Stimulated activated CD4-positive, alpha-beta T cell treated with anti-CD3 and anti-CD28 coated beads, Interleukin-12 subunit alpha, Interleukin-12 subunit beta, amount 100 ng/mL, for 24 hours (primary cell): Measurements from ENCODE around the gene GDNF.
"Not testable (repeated sequence)": the region's sequence is repeated elsewhere in the genome, so short reads cannot be mapped to it uniquely, and the experiment has no call there.

Source experiments
- DNase-seq, 2 experiments: peaks; one replicate each; pipeline ENCODE4 v3.0.0-alpha.2; 2020; ENCODE audit warnings: low read depth in 2 of 2

Gene GDNF, protein sequence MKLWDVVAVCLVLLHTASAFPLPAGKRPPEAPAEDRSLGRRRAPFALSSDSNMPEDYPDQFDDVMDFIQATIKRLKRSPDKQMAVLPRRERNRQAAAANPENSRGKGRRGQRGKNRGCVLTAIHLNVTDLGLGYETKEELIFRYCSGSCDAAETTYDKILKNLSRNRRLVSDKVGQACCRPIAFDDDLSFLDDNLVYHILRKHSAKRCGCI

DNA sequence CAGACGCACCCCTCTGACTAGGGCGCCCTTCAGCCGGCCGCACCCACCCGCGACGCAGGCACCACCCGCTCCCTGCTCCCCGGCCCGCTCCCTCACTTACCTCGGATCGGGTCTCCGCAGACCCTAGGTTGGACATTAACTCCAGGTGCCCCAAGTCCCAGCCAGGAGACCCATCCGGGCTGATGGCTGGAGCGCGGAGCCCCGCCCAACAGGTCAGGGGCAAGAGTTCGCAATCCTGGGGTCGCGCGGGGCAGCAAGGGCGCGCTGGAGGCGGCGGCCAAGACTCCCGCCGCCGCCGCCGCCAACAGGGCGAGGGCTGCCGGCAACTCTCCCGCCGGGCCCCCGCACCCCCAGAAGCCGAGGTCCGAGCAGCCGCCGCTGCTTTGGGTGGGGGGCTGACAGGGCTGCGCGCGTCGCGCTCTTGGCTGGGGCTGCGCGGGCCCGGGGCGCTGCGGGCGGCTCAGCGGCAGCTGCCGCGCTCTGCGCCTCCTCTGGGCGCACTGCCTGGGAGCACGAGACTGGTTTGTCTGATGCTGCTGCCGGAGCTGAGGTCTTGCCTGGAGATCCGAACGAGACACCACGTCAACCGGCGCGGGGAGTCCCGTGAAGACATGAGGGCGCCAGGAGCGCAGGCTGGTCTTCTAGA lies at the start of gene GDNF:
TSS of gene GDNF (minus strand) at position 635 of the 646 bp plus-strand sequence. CDS start 5,245 bp downstream, outside the sequence.
- no peak for DNase-seq

DNA sequence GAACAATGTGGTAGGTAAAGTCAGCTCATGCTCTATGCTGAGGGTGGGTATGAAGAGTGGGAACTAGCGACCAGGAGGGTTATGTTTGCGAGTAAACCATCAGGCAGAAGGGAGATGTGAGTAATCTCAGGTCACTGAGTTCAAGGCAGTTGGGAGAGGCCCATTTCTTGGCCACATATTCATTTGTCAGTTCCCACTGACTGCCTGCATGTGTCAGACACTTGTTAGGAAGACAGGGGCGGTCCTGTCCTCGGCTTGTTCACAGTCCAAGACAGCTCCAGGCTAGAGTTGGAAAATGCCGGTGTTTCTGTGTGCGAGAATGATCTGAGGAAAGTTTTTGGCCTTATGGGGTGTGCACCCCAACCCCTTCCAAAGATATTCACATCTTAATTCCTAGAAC lies 48.6 kb upstream of the GDNF start:
- no peak for DNase-seq

DNA sequence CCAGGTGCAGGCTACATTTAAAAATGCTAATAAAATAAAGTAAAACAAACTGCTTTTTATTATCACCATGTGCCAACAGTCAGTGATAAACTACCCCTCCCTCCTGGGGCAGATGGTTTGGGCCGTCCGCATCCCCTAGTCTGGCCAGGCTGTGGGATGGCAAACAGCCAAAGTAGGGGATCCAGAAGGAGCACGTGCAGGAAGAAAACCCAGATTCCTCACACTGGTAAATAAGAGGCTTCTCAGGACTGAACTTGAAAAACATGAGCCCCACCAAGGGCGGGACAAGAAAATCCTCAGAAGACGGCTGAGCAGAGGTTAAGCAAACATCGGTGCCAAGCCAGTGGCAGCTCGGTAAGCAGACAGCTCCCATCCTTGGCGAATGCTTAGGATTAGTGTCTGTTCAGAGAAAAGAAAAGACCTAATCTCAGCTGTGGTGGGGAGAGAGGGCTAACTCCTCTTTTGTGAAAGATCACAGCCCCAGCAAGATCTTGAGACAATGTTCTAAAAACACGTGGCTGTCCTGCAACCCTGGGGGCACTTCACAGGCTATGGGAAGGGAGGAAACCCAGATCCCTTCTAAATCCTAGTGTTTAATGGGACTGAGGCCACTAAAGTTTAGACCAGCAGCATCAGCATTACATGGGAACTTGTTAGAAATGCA lies 46.5 kb upstream of the GDNF start:
- no peak for DNase-seq

DNA sequence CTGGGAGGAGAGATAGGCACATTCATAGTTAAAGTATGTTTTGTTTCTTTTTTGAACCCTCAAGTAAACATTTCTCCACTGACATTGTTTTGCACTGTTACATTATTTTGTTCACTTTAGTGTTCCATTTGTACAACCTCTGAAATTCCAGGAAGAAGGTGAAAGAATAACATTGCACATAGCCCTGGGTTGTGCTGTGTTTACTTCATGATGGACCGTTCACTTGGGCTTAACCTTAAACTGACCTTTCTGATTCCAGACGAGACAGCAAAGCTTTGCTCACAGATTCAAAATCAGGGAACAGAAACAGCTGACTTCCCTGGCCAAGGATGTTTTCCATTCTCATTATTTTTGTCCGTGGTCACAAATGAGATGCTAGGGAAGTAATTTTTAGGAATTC lies 42.8 kb upstream of the GDNF start:
- no peak for DNase-seq

DNA sequence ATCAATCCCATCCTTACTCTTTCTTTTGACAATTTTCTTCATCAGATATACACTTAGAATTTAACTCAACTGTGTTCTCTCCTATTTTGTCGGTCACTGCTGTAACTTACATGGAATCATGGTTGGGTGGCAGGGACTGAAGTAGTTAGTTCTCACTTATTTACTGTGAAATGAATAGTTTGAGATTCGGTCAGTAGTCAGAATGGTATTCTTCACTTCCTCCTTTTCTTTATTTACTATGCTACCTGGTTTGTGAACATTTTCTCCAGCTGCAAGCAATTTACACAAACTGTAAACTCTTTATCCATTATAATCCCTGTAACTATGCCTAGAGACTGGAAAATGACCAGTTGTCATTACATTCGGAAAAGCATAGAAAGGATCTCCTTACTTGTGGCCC lies 41.5 kb upstream of the GDNF start:
- DNase-seq: no peak

DNA sequence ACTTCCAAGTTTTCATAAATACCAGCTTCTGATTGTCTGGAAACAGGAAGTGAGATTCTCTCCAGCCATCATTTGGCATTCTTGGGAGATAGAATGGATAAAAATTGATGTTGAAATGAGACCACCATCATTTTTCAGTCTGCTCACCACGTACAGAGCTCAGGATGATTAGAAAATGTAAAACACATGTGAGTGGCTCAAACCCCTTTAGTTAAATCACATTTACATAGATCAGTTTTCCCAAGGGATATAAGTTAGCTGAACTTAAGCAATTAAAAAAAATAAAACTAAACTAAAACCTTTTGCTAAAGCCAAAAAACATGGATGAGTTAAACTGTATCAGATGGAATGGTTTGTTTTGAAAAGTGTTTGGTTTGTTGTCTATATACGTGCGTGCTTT lies 37.1 kb upstream of the GDNF start:
- DNase-seq: no peak

DNA sequence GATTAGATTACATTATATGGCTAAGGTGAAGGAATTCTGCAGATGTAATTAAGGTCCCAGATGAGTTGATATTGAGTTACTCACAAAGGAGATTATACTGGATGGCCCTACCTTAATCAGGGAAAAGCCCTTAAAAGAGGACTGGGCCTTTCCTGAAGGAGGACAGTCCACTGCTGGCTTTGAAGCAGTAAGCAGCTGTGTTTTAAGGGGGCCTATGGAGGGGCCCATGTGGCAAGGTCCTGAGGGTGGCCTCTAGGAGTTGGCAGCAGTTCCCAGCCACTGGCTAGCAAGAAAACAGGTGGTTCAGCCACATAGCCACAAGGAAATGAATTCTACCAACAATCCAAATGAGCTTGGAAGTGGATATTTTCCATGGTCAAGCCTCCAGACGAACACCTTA lies 36.4 kb upstream of the GDNF start:
- no peak for DNase-seq

DNA sequence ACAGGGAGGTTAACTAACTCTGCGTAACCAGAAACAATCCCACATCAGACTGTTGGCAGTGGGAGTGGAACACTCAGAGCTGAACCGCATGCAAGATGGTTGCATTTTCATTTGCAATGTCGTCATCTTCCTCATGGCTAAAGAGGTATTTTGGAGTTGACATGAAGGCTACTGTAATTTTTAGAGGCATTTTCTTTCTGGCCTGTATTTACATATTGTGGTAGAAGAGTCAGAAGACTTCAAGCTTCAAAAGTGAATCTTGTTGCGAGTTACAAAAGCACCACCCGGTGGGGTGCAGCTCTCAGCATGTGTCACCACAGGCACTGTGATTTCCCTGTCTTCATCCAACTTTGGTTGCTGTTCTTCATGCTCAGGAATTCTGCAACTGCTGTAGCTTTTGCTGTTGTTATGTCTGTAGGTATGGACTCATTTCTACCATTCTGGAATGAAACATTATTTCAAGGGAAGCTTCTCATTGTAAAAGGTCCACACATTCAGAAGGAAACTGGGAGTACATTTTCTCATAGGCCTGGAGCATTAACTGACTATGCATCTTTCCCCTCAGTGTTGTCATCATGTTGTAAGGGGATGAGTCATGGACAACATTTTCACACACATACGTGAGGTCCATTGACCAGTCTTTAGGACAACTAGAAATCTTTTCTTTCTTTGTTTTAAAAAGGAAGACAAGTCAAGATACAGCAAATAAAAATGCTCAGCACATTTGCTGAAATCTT lies 35.4 kb upstream of the GDNF start:
- DNase-seq: no peak

DNA sequence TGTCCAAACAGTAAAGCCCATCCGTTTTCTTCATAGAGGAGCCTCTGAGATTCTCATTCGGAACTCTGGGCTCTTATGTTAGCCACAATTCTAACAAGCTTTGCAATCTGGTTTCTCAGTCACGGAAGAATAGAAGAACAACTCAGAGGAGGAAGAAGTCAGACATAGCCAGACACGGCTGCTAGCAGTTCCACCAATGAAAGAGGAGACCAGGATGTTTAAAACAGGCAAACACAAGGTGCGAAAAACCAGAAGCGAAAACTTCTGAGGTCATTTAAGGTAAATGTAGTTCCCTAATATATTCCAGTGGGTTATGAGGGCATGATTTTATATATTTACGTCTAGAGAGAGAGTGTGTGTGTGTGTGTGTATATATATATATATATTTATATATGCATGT lies 34.1 kb upstream of the GDNF start:
- DNase-seq: no peak

DNA sequence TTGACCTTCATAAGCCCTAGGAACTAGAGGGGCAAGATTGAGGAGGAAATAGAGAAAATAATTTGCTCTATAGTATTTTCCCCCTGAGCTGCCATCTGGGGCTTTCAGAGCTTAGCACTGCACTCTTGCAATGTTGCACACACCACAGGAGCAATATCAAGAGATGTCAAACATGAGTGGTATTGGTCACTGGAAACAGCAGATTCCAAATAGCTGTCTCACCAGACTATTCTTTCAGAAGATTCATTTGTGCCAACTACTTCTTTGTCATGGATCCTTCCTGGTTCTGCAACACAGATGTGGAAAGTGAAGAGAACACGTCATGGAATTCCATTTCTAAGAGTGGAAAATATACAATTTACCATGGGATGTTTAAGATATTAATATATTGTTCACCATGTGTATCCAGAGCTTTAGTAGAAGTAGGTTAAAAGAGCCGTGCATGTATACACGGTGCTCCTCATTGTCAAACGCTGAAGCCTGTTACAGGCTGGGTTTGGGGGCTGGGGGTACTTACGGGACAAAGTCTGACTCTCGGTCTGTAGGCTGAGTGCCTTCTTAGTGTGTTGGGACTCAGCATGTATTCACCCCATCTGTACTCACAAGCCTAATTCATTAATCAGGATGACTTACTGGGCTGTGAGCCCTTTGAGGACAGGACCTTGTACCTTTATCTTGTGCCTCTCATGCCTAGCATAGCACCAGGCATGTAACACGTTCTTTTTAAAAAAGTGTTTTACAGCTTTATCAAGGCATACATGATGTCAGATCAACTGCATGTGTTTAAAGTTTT lies 31.4 kb upstream of the GDNF start:
- no peak for DNase-seq

DNA sequence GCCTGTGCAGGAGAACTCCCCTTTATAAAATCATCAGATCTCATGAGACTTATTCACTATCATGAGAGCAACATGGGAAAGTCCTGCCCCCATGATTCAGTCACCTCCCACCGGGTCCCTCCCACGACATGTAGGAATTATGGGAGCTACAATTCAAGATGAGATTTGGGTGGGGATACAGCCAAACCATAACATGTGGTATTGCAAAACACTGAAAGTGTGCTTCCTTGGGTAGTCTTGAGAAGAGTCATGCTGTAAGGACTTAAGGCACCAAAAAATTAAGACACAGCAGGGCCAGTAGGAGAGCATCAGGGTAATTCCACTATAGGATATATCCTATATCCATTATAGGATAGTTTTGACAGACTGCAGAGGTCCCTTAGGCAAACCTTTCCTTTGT lies 29.4 kb upstream of the GDNF start:
- no peak for DNase-seq

DNA sequence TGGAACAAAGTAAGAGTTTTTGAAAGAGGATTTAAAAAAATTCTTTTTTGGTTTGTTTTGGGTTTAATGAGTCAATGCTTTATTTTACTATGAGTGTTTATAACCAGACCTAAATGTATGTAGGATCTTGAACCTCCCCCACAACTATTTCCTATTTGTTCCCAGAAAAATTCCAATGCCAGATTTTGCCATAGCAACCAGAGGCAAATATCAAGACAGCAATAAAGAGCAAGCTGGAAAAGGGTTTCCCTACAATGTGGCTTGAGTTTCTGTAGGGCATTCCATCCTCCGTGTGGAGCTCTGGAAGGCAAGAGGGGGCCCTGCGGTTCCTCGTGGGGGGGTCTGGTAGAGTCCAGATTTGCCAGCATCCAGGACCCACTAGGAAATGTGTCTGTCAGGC lies 27.8 kb upstream of the GDNF start:
- DNase-seq: no peak

DNA sequence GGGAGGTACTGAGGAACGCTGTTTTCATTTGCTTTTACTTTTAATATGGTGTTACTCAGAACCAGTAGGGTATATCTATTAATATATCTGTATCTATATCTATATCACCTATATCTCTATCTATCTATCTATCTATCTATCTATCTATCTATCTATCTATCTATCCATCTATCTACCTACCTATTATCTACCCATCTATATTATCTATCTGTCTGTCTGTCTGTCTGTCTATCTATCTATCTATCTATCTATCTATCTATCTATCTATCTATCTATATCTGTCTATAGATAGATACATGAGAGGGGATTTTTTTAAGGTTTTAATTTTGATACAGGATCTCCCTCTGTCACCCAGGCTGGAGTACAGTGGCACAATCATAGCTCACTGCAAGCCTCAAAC lies 23.1 kb upstream of the GDNF start:
- DNase-seq: not testable (repeated sequence)

DNA sequence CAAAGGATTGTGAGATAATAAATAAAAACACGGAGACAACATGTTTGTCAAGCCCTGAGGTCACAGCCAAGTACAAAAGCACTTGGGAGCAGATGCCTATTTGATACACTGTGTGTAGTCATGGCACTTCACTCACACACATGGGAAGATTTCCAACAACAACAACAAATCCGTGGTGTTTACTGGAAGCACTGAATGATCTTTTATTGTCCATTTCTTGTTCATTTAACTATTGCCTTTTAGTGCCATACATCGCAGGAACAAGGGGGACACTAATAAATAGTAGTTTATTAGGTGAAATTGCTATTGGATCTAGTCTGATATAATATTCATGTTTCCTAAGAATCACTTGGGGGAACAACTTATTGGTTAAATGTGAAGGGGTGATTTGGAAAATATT lies 20.4 kb upstream of the GDNF start:
- no peak for DNase-seq

DNA sequence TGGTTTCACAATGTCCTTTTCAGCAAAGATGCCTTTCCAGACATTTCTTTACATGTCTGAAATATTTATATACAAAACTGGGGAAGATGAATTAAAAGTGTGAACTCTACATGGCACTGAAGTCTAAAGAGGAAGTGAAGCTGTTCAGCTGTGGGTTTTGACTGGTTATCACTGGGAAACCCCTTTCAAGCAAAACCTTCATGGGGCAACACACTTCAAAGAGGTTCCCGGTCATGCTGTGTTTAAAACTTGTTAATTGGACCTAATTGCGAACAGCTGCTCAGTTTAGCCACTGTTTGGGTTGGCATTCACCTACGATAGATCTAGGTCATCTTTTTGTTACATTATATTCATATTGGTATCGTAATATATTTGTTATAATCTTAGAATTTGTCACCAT lies 20.0 kb upstream of the GDNF start:
- DNase-seq: no peak

DNA sequence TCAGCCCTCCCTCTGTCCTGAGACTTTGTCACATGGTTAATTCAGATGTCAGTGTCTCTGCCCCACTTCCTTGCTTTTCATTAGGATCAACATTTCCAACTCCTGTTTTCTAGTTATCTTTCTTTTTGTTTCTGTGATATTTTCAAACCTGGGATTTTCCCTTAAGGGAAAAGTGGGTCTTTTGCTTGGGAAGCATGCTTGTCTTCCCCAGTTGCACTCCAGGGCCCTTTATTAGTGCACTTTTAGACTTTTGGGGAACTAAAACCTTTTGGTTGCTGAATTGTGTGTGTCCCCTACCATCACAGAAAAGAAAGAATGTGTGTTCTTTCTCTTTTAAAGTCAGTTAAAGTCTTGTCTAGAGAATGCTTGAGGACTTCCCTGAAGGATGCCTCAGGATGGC lies 18.4 kb upstream of the GDNF start:
- DNase-seq: no peak

DNA sequence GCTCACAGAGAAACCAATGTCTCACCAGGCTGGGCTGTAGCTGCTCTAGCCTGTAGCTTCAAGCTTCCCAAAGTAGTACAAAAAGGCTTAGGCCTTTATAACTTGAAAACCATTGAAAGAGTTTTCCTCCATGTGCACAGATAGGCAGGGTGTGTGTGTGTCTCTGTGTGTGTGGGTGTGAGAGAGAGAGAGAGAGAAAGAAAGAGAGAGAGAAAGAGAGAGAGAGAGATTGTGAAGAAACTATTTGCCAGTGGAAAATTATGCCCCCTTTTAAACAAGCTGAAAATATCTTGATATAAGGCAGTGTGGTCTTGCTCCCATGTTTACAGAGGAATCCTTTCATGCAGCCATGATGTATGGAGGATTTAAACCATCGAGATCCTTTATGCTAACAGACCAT lies 17.9 kb upstream of the GDNF start:
- no peak for DNase-seq

DNA sequence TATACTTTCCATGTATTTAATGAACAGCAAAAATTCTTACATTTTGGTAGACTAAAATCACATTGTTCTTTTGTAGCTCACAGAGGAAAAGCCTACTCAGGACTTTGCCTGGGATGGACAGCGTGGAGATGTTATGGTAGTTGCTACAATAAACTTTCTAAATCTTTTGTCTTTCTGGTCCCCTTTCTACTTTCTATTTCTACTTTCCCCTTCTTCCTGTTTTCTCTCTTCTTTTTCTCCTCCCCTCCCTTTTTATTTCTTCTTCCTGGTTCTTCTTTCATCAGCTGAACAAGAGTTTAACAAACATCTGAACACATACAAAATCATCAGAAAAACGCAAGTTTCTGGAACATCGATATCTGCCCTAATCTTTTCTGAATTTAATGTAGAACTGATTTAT lies 15.6 kb upstream of the GDNF start:
- DNase-seq: no peak

DNA sequence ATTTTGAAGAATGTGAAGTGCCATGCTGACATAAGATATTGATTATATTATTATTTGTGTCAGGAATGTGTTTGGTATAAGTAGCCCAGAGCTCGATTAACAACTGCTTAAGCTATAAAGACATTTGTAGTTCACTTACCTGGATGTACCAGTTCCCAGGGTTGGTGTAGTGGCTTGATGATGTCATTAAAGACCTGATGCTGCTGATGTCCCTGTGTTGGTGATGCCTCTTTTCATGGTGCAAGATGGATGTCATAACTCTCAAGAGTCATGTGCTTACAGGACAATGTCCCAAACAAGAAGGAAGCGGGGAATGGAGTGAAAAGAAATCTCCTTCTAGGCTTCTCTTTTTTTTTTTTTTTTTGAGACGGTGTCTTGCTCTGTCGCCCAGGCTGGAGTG lies 11.5 kb upstream of the GDNF start:
- no peak for DNase-seq

DNA sequence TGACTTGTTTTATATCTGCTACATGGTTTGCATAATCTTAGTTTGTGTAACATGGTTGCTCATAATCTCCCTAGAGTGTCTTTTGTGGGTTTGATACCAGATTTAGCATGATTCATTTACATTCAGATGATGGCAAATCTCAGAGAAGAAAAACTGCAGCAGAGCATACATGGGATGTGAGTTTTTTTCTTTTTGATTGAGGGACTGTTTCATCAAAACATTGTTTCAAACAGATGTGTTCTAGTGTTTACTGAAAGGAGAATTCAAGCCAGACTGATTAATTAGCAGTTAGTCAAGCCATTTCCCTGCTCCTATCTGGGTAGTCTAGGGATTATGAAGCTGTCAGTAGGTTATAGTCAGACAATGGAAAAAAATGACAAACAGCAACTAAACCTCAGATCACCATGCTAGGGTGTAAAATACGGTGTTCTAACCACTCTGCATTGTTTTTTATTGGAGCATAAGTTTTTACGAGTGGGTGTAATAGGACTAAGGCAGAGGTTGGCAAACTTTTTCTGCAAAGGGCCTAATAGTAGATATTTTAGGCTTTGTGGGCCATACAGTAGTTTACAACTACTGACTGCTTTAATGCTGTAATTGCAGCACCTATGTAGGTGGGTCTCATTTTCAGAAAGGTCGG lies 10.5 kb upstream of the GDNF start:
- DNase-seq: no peak

DNA sequence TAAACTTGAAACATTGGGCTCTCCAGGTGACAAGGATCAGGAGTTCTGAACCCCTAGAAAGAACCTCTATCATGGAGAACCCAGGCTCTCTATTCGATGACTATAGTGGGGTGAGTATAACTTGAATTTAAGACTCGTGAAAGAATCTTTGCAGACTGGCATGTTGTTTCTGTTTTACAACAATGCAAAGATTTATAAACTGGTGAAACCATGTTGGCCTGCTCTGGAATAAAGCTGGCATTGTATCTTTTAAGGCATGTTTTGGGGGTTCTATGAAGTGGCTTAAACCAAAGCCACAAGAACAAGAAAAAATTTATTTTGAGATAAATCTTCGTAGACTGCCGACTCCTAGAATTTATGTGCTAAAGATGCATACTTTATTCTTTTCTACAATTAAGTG lies 9.8 kb upstream of the GDNF start:
- DNase-seq: no peak
